GM21528 (cell line): ENCODE data around the gene ANKRD33.

Source experiments
- ATAC-seq: cut with Tn5 transposase; IDR thresholded peaks from one replicate; pipeline ENCODE4 v1.9.1; 2021; ENCODE audit warnings: mild to moderate bottlenecking, moderate library complexity; ENCODE audit not compliant: unreplicated experiment, low FRiP score

Gene ANKRD33

DNA sequence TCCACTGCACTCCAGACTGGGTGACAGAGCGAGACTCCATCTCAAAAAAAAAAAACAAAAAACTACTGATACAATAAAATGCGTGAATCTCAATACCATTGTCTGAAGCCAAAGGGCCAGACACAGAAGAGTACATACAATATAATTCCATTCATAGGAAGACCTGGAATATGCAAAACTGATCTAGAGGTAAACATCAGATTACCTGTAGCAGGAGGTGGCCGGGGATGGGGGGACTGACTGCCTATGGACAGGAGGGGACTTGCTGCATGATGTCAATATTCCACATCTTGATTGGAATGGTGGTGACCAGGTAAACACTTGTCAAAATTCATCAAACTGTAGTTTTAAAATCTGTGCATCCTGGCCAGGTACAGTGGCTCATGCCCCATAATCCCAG, 26.9 kb upstream of the ANKRD33 start:
- ATAC-seq: no peak

DNA sequence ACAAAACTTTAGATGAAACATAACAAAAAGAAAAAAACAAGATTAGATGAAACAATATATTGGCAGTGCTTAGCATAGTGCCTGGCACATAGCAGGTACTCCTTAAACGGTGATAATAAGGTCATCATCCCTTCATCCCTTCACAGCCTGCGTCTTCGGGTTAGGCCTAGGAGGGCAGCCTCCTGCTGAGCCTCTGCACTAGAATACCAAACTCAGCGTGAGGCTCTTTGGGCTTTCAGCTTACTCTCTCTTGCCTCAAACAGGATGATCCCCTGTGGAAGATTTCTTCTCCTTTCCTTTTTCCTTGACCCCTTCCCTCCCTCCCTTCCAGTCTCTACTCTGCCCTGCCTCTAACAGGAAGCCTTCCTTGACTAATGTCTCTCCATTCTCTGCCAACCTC, 25.0 kb upstream of the ANKRD33 start:
- no peak for ATAC-seq

DNA sequence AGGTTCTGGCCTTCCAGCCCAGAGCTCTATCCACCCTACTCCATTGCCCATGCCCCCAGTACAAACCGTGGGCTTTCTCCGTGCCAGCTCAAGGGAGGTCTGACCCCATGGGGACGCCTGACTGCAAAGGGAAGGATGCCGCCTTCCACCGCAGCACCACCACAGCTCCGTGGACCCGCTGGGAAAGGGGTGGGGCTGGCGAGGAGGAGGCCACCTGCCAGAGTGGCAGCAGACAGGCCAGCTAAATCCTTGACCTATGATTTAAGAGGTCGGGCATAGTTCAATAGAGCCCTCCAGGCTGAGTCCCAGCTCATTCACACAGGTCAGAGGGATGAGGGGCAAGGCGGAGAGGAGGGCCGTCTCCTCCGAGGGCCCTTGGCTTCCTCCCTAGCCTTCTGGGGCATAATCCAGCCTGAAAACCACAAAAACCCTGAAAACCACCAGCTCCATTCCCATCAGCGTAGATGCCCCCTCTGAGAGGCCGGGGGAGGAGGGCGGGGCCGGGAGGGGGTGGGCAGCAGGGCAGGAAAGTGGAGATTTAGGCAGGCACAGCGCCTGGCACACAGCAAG, 24.5 kb upstream of the ANKRD33 start:
- no peak for ATAC-seq

DNA sequence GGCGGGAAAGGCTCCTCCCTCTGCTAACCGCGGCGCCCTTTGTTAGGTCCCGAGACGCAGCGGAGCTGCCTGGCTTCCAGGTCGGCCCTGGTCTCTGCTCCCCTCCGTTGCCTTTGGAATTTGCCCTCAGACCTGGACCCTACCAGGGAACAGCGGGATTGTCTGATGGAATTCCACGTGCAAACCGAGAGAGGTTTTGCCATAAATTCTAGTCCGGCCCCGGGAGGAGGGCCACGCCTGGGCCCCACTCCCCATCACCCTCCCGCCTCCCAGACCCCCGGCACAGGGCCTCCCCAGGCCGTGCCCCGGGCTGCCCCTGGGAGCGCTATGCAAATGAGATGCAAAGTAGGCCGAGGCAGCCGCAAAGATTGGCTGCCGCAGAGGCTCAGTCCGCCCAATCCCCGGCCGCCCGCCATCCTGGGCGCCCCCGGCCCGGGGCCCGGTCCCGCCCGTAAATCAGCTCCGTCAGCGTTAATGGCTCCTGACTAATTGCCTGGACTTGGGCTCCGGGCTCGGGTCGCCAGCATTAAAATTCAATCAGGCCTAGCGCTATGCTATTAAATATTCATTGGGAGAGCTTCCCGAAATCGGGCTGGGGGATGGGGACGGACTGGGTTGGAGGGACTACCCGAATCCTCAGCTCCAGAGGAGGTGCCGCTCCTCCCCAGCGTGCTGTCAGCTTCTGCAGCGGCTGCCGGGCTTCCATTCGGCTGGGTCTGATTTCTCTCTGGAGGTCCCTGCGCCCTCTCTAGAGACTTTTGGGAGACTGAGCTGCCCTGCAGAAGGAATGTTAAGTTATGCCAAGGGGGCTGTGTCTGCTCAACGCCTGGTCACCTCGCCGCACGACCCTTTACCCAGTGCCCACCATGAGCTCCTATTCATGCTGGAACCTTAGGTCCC, 23.7 kb upstream of the ANKRD33 start:
- ATAC-seq: no peak

DNA sequence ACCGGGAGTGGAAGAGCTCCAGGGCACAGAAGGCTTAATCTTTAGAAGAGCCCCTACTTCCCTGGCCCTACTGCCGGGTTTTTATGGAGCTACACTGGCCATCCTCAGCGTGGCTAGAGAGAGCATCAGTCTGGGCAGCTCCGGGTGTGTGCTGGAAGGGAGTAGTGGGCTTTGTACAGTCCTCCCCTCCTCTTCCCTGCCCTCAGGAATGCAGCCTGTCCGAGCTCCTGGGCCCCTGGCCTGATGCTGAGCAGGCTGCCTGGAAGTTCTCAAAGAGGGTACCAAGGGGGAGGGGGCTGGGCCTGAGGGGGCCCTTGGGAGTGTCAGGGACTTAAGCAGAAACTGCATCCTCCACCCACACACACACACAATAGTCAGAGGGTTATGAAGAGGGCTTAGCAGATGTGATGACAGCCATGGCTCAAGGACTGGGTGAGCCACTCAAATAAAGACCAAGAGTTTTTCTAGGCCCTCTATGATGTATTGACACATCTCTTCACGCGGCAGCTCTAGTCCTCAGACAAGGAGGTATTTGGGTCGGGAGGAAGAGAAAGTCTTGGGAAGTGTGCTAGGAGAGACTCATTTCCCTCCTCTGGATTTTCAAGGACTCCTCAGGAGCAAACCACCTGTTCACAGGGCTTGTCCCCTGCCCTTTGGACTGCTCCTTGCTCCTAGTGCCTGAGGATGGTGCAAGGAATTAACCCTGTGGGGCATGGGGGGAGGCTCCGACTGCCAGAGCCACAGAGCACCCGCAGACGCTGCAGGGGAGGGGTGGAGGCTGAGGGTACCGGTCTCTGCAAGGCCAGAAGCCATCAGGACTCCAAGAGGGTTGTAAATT, 22.9 kb upstream of the ANKRD33 start:
- ATAC-seq: no peak

DNA sequence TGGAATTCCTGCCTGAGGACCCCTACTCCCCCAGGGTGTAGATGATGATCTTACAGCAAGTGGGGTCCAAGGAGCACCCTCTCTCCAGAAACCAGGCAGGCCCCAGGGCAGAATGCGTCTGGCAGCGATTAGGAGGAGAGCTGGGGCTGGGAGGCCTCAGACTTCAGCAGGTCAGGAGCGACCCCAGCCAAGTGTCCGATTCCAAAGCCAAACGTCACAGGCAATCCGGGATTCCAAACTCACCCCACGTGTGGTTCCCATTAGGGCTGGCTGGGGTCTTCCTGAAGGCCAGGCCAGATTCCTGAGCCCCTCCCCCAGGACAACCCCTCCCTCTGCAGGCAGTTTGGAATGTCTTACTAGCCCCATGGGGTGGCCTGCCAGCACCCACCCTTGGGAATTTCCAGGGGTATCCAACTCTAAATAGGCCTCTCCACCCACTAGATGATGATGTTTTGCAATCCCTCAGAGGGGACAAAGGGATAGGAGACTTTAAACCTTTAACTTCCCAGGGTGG, 22.1 kb upstream of the ANKRD33 start:
- ATAC-seq: no peak

DNA sequence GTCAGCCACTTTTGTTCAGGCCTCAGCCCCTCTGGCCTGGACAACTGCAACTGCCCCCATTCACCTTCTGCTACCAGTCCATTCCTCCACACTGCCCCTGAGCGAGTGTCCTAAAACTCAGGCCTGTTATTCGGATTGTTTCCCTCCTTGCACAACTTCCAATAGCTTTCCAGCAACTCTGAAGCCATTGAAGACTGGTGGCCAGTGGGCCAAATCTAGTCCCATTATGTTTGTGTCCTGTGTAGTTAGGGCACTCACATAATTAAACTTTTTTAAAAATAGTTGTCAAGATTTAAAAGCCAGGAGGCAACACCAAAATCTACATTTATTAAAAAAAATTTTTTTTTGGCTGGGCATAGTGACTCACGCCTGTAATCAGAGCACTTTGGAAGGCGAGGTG, 21.6 kb upstream of the ANKRD33 start:
- ATAC-seq: no peak

DNA sequence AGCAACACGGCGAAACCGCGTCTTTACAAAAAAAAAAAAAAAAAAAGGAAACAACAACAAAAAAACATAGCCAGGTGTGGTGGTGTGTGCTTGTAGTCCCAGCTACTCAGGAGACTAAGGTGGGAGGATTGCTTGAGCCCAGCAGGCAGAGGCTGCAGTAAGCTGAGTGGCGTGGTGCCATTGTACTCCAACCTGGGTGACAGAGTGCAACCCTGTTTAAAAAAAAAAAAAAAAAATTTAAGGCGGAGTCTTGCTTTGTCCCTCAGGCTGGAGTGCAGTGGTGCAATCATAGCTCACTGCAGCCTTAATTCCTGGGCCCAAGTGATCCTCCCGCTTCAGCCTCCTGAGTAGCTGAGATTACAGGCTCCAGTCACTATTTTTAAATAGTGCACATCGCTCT, 21.1 kb upstream of the ANKRD33 start:
- no peak for ATAC-seq

DNA sequence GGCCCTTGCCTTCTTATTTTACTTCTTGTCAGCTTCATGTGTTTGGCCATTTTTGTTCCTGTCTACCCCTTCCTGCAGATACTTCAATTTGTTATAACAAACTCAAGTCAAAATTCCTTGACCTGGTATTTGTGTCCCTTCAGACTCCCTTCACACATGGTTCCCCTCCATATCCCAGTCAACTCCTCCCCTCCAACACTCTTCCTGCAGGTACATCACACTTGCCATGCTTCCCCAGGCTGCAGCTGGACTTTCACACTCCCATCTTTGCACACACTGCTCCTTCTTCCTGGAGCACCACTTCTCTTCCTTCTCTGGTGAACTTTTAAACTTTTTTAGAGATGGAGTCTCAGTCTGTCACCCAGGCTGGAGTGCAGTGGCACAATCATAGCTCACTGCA, 20.5 kb upstream of the ANKRD33 start:
- ATAC-seq: no peak

DNA sequence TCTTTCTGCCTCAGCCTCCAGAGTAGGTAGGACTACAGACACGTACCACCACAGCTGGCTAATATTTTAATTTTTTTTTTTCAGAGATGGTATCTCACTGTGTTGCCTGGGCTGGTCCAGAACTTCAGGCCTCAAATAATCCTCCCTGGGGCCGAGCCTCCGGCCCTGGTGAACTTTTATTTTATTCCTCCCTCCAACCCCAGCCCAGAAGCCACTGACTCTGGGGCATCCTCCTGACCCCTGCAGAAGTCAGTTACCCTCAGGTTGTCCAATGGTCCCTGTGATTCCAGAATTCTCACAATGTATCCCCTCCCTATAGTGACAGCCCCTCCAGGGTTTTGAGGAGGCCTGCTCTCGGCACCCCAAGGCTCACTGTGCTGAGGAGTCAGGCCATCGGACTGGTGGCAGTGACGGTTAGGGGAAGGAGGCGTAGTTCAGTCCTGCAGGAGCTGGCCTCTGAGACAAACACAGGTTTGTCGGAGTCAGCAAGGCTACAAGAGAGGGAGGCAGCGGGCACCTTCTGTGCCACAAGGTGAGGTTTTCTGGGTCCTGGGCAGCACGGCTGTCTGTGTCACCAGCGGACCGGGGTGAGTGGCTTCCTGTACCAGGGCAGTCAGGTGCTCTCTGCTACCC, 20.0 kb upstream of the ANKRD33 start:
- no peak for ATAC-seq

DNA sequence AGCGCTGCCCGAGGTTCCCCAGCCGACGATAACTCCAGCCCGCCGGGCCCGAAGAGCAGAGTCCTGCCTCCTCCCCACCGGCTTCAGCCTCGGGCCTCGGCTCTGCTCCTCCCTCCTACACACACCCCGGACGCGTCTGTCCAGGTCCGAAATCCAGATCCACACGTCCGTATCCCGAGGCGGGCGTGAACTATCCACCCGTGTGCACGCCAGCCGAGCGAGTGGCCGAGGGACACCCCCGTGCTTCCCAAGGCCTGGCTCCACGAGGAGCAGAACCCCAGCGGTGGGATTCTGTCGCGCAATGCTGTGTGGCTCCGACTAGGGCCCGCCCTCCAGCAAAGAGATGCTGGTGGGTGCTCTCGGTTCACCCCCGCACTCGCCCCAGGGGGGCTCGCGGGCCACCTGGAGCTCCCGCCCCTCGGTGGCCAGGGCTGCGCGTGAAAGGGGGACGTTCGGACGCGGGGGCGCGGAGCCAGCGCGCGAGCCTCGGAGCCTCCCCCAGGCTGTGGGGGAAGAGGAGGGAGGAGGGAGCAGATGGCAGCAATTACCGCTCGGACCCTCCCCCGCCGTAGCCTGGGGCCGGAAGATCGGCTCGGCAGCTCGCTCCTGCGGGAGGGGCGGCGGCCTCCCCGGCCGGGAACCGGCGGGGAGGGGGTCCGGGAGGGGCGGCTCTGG, 18.9 kb upstream of the ANKRD33 start:
- no peak for ATAC-seq

DNA sequence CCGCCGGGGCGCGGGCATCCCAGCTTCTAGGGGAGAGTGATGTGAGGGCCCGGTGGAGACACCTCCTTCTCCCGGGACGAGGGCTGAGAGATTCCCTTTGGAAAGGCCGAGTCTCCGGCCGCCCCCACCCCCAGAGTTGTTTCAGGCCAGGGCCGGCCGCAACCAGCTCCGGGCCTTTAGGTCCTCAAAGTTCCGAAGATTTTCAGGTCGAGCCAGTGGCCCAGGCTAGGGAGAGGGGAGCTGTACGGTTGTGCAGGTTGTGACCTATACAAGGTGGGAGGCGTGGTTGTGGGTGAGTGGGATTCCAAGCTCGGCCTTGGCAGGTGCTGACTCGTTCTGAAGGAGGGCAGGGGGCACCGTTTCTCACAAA, 18.4 kb upstream of the ANKRD33 start:
- no peak for ATAC-seq

DNA sequence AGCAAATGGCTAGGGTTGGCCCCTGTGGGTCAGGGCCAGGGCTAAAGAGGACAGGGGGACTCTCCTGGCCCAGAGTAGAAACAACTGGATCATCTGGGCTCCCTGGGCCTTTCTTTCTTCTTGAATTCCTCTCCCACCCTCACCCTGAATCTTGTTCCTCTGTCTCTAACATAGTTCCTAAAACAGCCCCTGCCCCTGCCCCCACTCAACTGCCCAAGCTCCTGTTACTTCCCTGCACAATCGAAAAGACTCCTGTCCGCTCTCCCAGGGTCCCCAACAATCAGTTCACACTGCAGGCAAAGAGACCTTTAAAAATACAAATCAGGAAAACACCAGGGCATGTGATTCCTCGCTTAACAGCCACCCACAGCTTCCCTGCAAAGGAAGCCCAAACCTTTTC, 18.0 kb upstream of the ANKRD33 start:
- no peak for ATAC-seq

DNA sequence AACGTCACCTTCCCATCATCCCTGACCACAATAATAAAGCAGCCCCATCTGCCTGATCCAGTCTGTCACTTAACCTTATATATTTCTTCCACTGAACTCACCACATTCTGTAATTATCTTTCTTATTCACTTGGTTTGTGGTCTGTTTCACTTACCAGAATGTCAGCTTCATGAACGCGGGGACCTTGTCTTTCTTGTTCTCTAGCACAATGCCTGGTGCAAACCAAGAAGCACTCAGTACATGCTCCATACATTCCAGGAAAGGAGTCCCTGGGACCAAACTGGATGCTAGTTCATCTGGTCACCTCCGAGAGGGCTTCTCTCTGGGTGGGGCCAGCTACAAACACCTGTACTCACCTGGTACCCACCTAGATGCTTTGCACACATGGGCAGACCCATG, 17.4 kb upstream of the ANKRD33 start:
- no peak for ATAC-seq

DNA sequence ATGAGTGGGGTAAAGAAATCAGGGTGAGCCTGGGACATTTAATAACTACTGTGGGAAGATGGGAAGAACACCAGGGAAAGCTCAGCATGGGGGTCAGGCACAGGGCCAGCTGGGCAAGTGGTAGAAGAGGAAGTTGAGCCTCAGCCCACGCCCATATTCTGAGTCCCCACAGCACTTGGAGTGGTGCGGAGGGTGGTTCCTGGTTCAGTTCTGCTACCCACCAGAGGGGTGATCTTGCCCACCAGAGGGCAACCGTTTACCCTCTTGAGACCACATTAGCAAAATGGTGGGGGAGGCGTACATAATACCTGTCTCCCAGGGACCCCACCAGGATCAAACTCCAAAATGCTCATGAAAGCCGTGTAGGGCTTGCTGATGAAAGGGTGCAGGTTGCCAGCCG, 16.8 kb upstream of the ANKRD33 start:
- no peak for ATAC-seq

DNA sequence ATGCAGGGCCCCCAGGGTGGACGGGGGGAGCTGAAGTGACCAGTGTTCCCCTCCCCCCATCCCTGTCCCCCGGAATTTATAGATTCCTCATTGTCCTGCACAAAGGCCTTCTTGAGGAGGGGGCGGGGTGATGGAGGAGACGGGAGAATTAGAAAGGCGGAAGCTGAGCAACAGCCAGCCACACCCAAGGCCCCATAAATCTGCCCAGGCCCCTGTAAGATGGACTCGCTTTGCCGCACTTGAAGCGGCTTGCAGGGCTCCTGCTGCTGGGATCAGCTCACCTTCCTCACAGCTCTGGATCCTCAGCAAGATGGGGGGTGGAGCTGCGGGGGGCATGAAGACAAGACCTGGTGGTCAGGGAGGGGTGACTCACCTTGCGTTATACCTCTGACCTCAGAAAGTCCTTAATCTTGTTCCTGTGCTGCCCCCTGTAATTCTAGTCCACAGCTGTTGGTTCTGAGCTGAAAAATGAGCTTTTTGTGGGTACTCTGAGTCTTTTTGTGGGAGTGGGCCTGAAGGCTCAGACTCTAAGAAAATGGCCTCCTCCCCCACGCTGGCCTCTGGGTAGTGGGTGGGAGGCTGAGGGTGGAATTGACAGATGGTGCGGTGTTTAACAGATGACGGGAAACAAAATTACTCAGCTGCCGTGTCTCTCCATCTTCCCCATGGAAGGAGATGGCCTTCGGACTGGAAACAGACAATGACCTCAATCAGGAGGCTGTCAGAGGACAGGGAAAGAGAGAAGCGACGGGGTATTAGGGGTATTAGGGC, 15.8 kb upstream of the ANKRD33 start:
- no peak for ATAC-seq

DNA sequence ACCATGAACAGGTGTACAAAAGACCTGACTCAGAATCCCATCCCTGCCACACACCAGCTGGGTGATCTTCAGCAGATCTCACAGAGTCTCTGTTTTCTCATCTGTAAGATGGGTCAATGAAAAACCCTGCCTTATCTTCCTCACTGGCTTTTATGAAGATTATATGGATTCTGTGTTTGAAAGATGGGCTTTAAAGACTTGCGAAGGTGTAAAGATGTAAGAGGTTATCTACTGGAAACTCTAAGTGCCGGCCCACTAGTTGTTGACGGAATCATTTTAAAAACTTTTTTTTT, 15.3 kb upstream of the ANKRD33 start:
- no peak for ATAC-seq

DNA sequence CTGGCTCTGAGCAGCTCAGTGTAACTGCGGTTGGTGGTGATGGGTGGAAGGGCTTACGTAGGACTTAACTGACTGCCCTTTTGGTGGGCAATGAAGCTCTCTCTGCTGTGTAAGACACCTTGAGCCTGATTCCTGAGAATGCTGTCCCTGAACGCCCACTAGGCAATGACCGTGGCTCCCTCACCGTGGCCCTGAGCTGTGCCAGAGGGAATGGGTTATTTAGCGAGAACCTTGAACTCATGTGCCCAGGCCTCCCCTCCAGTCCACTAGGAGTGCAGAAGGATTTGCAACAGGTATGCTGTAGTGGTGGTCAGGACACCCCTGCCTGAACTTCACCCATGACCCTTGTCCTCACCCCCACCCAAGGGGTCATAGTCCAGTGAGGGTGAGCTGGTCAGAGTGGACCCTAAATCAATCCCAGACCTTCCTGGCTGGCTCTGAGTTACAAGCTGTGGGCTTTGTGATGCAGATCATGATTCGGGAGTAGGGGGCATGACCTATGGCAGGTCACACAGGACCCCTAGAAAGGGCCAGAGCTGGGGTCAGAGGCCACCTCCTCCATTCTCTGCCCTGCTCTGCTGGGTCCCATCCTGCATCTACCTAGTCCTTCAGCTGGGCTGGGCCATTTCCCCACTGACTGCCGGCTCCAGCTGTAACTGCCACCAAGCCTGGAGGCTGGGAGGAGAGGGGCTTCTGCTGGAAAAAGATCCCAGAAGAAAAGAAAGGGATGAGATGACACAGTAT, 14.5 kb upstream of the ANKRD33 start:
- no peak for ATAC-seq

DNA sequence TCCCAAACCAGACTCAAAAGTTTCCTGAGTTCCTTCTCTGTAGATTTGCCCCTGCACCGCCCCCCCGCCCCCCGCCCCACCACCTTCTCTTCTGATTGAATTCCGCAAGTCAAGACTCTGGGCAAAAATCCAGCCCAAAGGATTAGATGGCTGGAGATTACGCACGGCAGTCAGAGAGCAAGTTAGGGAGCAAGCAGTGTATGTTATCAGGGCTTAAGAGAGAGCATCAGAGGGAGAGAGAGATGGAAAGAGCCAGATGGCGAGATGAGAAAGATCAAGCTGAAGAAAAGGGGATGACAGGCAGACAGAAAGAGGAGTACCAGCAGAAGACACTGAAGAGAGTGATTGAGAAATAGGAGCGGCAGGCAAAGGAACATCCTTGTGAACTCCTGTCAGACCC, 13.9 kb upstream of the ANKRD33 start:
- no peak for ATAC-seq
